ENCODE results near the gene ITGA1. TPM values are rescaled to one million over a fixed set of nuclear protein-coding genes. Genes with fewer than 3 reads are reported as not detected.

Gene ITGA1
- total and polyA plus RNA-seq, 2 of the 8 experiments (the other 6 are each of a cell fraction or from before 2014, with no cell fraction given), result 2.3 to 9.0 TPM

GRCh38 chr5:52990528-52990925 lies 202.8 kb downstream of the ITGA1 start:
- no peak for FAIRE-seq
- TF ChIP-seq TAF1 (IDR thresholded peaks at IDR 0.05; ENCODE audit: low read depth, low read length), result no peak
- no peak for TF ChIP-seq CHD1 (IDR thresholded peaks at IDR 0.05; ENCODE audit: low read depth, low read length)
- TF ChIP-seq SIN3A (conservative IDR thresholded peaks at IDR 0.05 in 1 of 2, IDR thresholded peaks at IDR 0.05 in 1 of 2; ENCODE audit: low read depth in 1 of 2, low read length in 2 of 2), result no peak
- Histone ChIP-seq H3K9ac (replicated peaks in 1 of 4; ENCODE audit: extremely low read depth in 1 of 4, low read depth in 3 of 4, low read length in 3 of 4) (no peak overlapping the region; a peak in 1 of 7 replicates), H3K36me3 (ENCODE audit: control insufficient read depth in 2 of 4, insufficient read depth in 4 of 4, low read length in 3 of 4) (no peaks in the 10 kb centered on the region; a peak in 1 of 8 replicates), H3K4me3 (ENCODE audit: extremely low read depth in 1 of 4, insufficient read depth in 2 of 4, low read depth in 3 of 4, low read length in 4 of 4) (peak overlapping the region; percentile 77 to 92 (median 88); a peak in 6 of 8 replicates), H3K4ac (replicated peaks; ENCODE audit: insufficient read length, low read depth, low read length) (no peak overlapping the region), H4K20me1 (replicated peaks in 1 of 2; ENCODE audit: control insufficient read depth in 1 of 2, insufficient read depth in 2 of 2, low read length in 2 of 2) (no peaks in the 10 kb centered on the region), H3K23me2 (ENCODE audit: low read depth, low read length) (peaks cover 15% of the 10 kb centered on the region), H2BK15ac (ENCODE audit: low read length) (no peak overlapping the region), H4K91ac (replicated peaks; ENCODE audit: insufficient read length, low read length) (no peak overlapping the region), H2AFZ (ENCODE audit: low read length) (no peak overlapping the region), H2BK5ac (ENCODE audit: low read depth, low read length) (no peak overlapping the region), H3K18ac (ENCODE audit: extremely low read depth, low read length) (no peak overlapping the region), H3K23ac (ENCODE audit: insufficient read length) (no peak overlapping the region), H4K5ac (ENCODE audit: insufficient read length, low read depth, low read length) (no peak overlapping the region), H3K27ac (ENCODE audit: low read depth, low read length) (no peak overlapping the region), H3K9me3 (ENCODE audit: insufficient read depth in 2 of 2, low read depth in 1 of 2, low read length in 1 of 2) (no peaks in the 10 kb centered on the region), H3K4me2 (ENCODE audit: insufficient read depth in 1 of 2, low read depth in 2 of 2, low read length in 2 of 2) (peak overlapping the region; percentile 88 to 95; a peak in 3 of 4 replicates), H3K79me2 (ENCODE audit: control insufficient read depth in 1 of 2, insufficient read depth in 2 of 2, low read length in 2 of 2) (no peaks in the 10 kb centered on the region), H3K14ac (ENCODE audit: insufficient read length) (no peak overlapping the region), H4K8ac (ENCODE audit: extremely low read depth, insufficient read depth, low read length) (no peak overlapping the region), H3K4me1 (replicated peaks in 1 of 4; ENCODE audit: control insufficient read depth in 3 of 4, insufficient read depth in 4 of 4, low read length in 3 of 4) (no peaks in the 10 kb centered on the region; a peak in 1 of 7 replicates), H3K27me3 (replicated peaks in 1 of 4; ENCODE audit: control insufficient read depth in 3 of 4, extremely low read depth in 1 of 4, insufficient read depth in 3 of 4, low read length in 3 of 4) (peaks cover 0 to 13% (median 10%) of the 10 kb centered on the region in 4 experiments; a peak in 4 of 7 replicates), H2AK5ac (ENCODE audit: low read depth, low read length) (no peak overlapping the region), H3K56ac (replicated peaks; ENCODE audit: insufficient read length, low read depth, low read length) (no peak overlapping the region), H3K79me1 (ENCODE audit: low read depth, low read length) (no peaks in the 10 kb centered on the region), H2BK12ac (ENCODE audit: low read depth, low read length) (no peak overlapping the region), H2BK120ac (replicated peaks; ENCODE audit: low read depth, low read length) (no peak overlapping the region), H2BK20ac (ENCODE audit: low read length) (no peak overlapping the region)
- DNase-seq (ENCODE audit: low read depth in 1 of 2, low spot score in 2 of 2), result no peak
- POLR2A ChIA-PET (ENCODE audit: partially characterized antibody), result interaction anchor here (0.7 kb wide), 1 partner anchor 27 kb away, joined by 3 read pairs; no protein-coding TSS in a partner anchor
- WGBS, 2 experiments (ENCODE audit: extremely low coverage in 1 of 2, insufficient coverage in 1 of 2, insufficient read length in 1 of 2, insufficient replicate concordance in 2 of 2, low coverage in 1 of 2, low lambda C conversion rate in 2 of 2, missing lambda C conversion rate in 1 of 2), result 76% methylated on average over 4 of the region's 4 CpGs; no CpG with 5 or more reads in 1 of the 2 experiments
- CTCF ChIA-PET (ENCODE audit: partially characterized antibody), result interaction anchor here (0.5 to 6.5 kb wide), 9 partner anchors 8 to 125 kb away, joined by 3 to 44 read pairs (median 5); no protein-coding TSS in a partner anchor
